K562 (cell line): ENCODE data around the gene HOXC4. TPM values are rescaled to one million over a fixed set of nuclear protein-coding genes. Genes with fewer than 3 reads are reported as not detected.

Source experiments
- ARNT ChIP-seq, 2 experiments: fragments of 450-650 bp; IDR thresholded peaks; 2 replicates each; pipeline ENCODE4 v1.6.1; 2016; ENCODE audit warnings: mild to moderate bottlenecking in 1 of 2
- CC2D1A ChIP-seq: fragments of 450-650 bp; IDR thresholded peaks from 2 replicates; pipeline ENCODE4 v1.6.1; 2017; ENCODE audit warnings: mild to moderate bottlenecking
- FOXJ3 ChIP-seq: sonication (generic); formaldehyde crosslinking; IDR thresholded peaks from 2 replicates; pipeline ENCODE4 v1.4.0; 2020; ENCODE audit warnings: mild to moderate bottlenecking, missing genetic modification reagents
- NR2C2 ChIP-seq, 2 experiments: fragments of 200-800 bp in 1 of 2; sonication (Bioruptor generic) in 1 of 2; sonication (generic) in 1 of 2; formaldehyde crosslinking in 1 of 2; IDR thresholded peaks; 2 replicates each; pipeline versions ENCODE4 v1.6.1 to v1.8.0; 2016 to 2022; ENCODE audit warnings: mild to moderate bottlenecking in 1 of 2, missing compliant biosample characterization in 1 of 2, missing genetic modification characterization in 1 of 2, missing genetic modification reagents in 1 of 2
- RBM15 ChIP-seq: fragments of 200-400 bp; formaldehyde crosslinking; IDR thresholded peaks from 2 replicates; pipeline ENCODE4 v1.6.1; 2018; ENCODE audit warnings: mild to moderate bottlenecking, low read length, moderate library complexity; ENCODE audit not compliant: insufficient read depth
- REST ChIP-seq, 2 experiments: fragments of 450-650 bp; formaldehyde crosslinking in 1 of 2; IDR thresholded peaks; 2 replicates each; pipeline versions ENCODE4 v1.4.0 to v1.6.1; 2014 to 2020; ENCODE audit warnings: mild to moderate bottlenecking in 2 of 2, borderline replicate concordance in 1 of 2, low read depth in 1 of 2
- SMC3 ChIP-seq: conservative IDR thresholded peaks from 2 replicates; pipeline ENCODE4 v1.6.1; 2011; ENCODE audit warnings: low read depth, low read length, improper control_type of control experiment; ENCODE audit not compliant: insufficient read depth
- USF2 ChIP-seq: sonication (generic); formaldehyde crosslinking; IDR thresholded peaks from 2 replicates; pipeline ENCODE4 v1.5.0; 2020; ENCODE audit warnings: missing genetic modification reagents
- ZEB2 ChIP-seq: fragments of 450-650 bp; IDR thresholded peaks from 2 replicates; pipeline ENCODE4 v1.6.1; 2016
- ZNF518B ChIP-seq: fragments of 250-450 bp; sonication (Bioruptor Pico); IDR thresholded peaks from 2 replicates; pipeline ENCODE4 v1.5.0; 2021; ENCODE audit warnings: mild to moderate bottlenecking, moderate library complexity
- ZNF57 ChIP-seq: fragments of 450-650 bp; formaldehyde crosslinking; IDR thresholded peaks from 2 replicates; pipeline ENCODE4 v1.4.0; 2020; ENCODE audit warnings: mild to moderate bottlenecking, moderate library complexity
- polyA plus RNA-seq, 8 experiments: library from polyadenylated mRNA; depleted of rRNA in 4 of 8; stranded (reverse) in 5 of 8; unstranded in 3 of 8; fragments of >200 nt; fragmentation: Nextera tagmentation in 2 of 8; fragmentation: Illumina TruSeq in 1 of 8; extraction: Ambion mirVana in 2 of 8; extraction: Trizol in 1 of 8; gene quantifications; 2 replicates each; pipeline versions ENCODE4 v1.2.1 to v1.2.3, GENCODE V29; 2011 to 2014; ENCODE audit warnings: inconsistent platforms in 1 of 8, missing spikeins in 1 of 8
- total RNA-seq, 7 experiments: library from RNA; depleted of rRNA in 6 of 7; stranded (reverse); fragments of >200 nt in 6 of 7; fragmentation: Illumina TruSeq in 2 of 7; extraction: Trizol in 2 of 7; gene quantifications; 2 replicates each; pipeline versions ENCODE4 v1.2.1 to v1.2.3, GENCODE V29; 2011 to 2021; ENCODE audit warnings: low replicate concordance in 1 of 7
- TF ChIP-seq, protein P1 (sequence below): sonication (generic); formaldehyde crosslinking; IDR thresholded peaks from 2 replicates; pipeline ENCODE4 v1.8.1; 2023; ENCODE audit warnings: mild to moderate bottlenecking, missing genetic modification reagents

Gene HOXC4
- total and polyA plus RNA-seq, 9 of the 15 experiments (the other 6 are each of a cell fraction or from before 2014, with no cell fraction given) = 0.06 to 1.5 (median 0.44) TPM; not detected in 1

- peak; percentile 92 for TF ChIP-seq REST (IDR thresholded peaks at IDR 0.05; ENCODE audit: borderline replicate concordance)
- no peak for TF ChIP-seq REST (CRISPR knock-in tag; IDR thresholded peaks at IDR 0.05; ENCODE audit: low read depth)
- peak; percentile 95 for TF ChIP-seq SMC3
- peak; percentile 48; the same call in 1 of the 2 replicates for TF ChIP-seq ZEB2
- TF ChIP-seq ARNT (IDR thresholded peaks at IDR 0.05) = peak; percentile 46 to 83; a peak in 2 of 4 replicates
- TF ChIP-seq USF2 (CRISPR knock-in tag) = peak; percentile 43; the same call in 1 of the 2 replicates
- TF ChIP-seq FOXJ3 (CRISPR knock-in tag) = no peak
- TF ChIP-seq, protein P1, sequence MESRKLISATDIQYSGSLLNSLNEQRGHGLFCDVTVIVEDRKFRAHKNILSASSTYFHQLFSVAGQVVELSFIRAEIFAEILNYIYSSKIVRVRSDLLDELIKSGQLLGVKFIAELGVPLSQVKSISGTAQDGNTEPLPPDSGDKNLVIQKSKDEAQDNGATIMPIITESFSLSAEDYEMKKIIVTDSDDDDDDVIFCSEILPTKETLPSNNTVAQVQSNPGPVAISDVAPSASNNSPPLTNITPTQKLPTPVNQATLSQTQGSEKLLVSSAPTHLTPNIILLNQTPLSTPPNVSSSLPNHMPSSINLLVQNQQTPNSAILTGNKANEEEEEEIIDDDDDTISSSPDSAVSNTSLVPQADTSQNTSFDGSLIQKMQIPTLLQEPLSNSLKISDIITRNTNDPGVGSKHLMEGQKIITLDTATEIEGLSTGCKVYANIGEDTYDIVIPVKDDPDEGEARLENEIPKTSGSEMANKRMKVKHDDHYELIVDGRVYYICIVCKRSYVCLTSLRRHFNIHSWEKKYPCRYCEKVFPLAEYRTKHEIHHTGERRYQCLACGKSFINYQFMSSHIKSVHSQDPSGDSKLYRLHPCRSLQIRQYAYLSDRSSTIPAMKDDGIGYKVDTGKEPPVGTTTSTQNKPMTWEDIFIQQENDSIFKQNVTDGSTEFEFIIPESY (CRISPR knock-in tag) = no peak
- TF ChIP-seq CC2D1A = peak; percentile 94
- no peak for TF ChIP-seq NR2C2 (CRISPR knock-in tag; IDR thresholded peaks at IDR 0.05)
- no peak for TF ChIP-seq NR2C2 (tag; IDR thresholded peaks at IDR 0.05)
- no peak for TF ChIP-seq ZNF518B (CRISPR knock-in tag)
- TF ChIP-seq RBM15 = no peak
- TF ChIP-seq ZNF57 = no peak
Observed at GRCh38 chr12:54032627-54033100, 21.0 kb upstream of the HOXC4 start, which contains the start of gene HOXC5 (continued).
